Activated CD8-positive, alpha-beta memory T cell treated with anti-CD3 and anti-CD28 coated beads, Interleukin-2, amount 50 U/mL, for 24 hours (primary cell): Measurements from ENCODE around the gene RFTN1.

Experiments used
- DNase-seq: peaks from one replicate; pipeline ENCODE4 v3.0.0-alpha.2; 2020; ENCODE audit errors: extremely low read depth

RFTN1 gene

GRCh38 chr3:16468002-16468335 lies 45.5 kb downstream of the RFTN1 start:
- DNase-seq, result no peak

GRCh38 chr3:16467393-16467792 lies 46.1 kb downstream of the RFTN1 start:
- no peak for DNase-seq

GRCh38 chr3:16466822-16467221 lies 46.7 kb downstream of the RFTN1 start:
- no peak for DNase-seq

GRCh38 chr3:16464511-16465148 lies 48.9 kb downstream of the RFTN1 start:
- DNase-seq, result no peak

GRCh38 chr3:16463914-16464313 lies 49.6 kb downstream of the RFTN1 start:
- no peak for DNase-seq

GRCh38 chr3:16463119-16463518 lies 50.4 kb downstream of the RFTN1 start:
- DNase-seq, result no peak

GRCh38 chr3:16462679-16463078 lies 50.8 kb downstream of the RFTN1 start:
- DNase-seq, result no peak

GRCh38 chr3:16461463-16462245 lies 51.8 kb downstream of the RFTN1 start:
- DNase-seq, result no peak

GRCh38 chr3:16460886-16461285 lies 52.6 kb downstream of the RFTN1 start:
- DNase-seq, result no peak

- DNase-seq, result no peak
Measured at GRCh38 chr3:16460273-16460672, 53.2 kb downstream of the RFTN1 start.

GRCh38 chr3:16456784-16457415 lies 56.6 kb downstream of the RFTN1 start:
- DNase-seq, result no peak

- no peak for DNase-seq
Measured at GRCh38 chr3:16455966-16456365, 57.5 kb downstream of the RFTN1 start.

GRCh38 chr3:16455001-16455400 lies 58.5 kb downstream of the RFTN1 start:
- DNase-seq, result no peak

GRCh38 chr3:16452261-16452660 lies 61.2 kb downstream of the RFTN1 start:
- no peak for DNase-seq

GRCh38 chr3:16449369-16449768 lies 64.1 kb downstream of the RFTN1 start:
- DNase-seq, result no peak

- no peak for DNase-seq
Measured at GRCh38 chr3:16448639-16449070, 64.8 kb downstream of the RFTN1 start.

- no peak for DNase-seq
Measured at GRCh38 chr3:16447135-16447534, 66.4 kb downstream of the RFTN1 start.

GRCh38 chr3:16444344-16444743 lies 69.2 kb downstream of the RFTN1 start:
- DNase-seq, result no peak

GRCh38 chr3:16442730-16443129 lies 70.8 kb downstream of the RFTN1 start:
- no peak for DNase-seq

- no peak for DNase-seq
Measured at GRCh38 chr3:16441371-16441875, 72.1 kb downstream of the RFTN1 start.

GRCh38 chr3:16439848-16440708 lies 73.4 kb downstream of the RFTN1 start:
- DNase-seq, result no peak
